HG02870 (cell line): ENCODE results near the gene FAM83C.

Experiments used
- ATAC-seq: cut with Tn5 transposase; IDR thresholded peaks from one replicate; pipeline ENCODE4 v1.9.1; 2021; ENCODE audit warnings: mild to moderate bottlenecking, moderate library complexity; ENCODE audit not compliant: unreplicated experiment

Gene FAM83C

GRCh38 chr20:35291654-35292503, at the start of gene FAM83C:
Gene FAM83C (minus strand): TSS chr20:35292425. CDS start chr20:35292304, 121 bp downstream.
- no peak for ATAC-seq

DNA sequence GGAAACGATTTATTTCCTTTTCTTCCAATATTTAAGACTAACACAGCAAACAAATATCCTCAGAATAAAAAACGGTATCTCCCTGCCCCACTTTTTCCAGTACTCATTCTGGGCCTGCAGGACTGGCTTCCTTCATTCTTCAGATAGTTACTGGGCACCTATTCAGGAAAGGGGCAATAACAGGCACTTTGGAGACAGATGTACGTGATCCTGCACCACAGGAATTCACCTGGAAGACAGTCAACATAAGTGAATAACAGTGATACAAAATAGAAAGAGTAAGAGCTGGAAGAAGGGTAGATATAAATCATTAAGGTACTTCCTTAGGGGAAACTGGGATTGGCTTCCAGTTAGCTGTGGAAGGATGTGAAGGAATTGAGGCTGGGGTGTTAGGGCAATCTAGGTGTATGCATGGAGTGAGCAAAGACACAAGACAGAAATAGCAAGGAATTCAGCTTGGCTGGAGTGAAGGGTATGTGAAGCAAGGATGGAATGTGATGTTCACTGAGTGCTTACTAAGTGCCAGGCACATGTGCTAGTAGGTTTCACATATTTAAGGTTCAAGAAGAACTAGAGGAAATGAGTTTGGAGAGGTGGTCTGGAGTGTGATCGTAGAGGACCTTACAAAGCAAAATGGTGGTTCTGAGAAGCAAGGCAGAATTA, 49.3 kb upstream of the FAM83C start:
- no peak for ATAC-seq

DNA sequence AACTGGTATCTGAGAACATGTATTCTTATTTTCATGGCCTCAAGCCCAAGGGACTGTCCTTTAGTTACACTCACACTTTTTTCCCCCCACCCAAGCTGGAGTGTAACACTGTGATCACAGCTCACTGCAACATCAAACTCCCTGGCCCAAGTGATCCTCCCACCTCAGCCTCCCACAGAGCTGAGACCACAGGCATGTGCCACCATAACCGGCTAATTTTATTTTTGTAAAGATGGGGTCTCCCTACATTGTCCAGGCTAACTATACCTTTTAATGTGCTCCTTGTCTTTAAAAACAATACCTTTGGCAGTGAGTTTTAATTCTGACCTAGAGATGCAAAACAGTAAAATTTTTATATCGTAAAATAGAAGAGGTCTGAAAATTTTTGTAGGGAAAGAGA, 48.2 kb upstream of the FAM83C start:
- ATAC-seq, result no peak

- ATAC-seq, result no peak
Observed at GRCh38 chr20:35339636-35340035, 47.4 kb upstream of the FAM83C start.

- no peak for ATAC-seq
Observed at GRCh38 chr20:35339007-35339406, 46.8 kb upstream of the FAM83C start.

GRCh38 chr20:35334311-35335101, 42.3 kb upstream of the FAM83C start:
- ATAC-seq, result no peak

- ATAC-seq, result no peak
Observed at GRCh38 chr20:35333606-35334005, 41.4 kb upstream of the FAM83C start.

DNA sequence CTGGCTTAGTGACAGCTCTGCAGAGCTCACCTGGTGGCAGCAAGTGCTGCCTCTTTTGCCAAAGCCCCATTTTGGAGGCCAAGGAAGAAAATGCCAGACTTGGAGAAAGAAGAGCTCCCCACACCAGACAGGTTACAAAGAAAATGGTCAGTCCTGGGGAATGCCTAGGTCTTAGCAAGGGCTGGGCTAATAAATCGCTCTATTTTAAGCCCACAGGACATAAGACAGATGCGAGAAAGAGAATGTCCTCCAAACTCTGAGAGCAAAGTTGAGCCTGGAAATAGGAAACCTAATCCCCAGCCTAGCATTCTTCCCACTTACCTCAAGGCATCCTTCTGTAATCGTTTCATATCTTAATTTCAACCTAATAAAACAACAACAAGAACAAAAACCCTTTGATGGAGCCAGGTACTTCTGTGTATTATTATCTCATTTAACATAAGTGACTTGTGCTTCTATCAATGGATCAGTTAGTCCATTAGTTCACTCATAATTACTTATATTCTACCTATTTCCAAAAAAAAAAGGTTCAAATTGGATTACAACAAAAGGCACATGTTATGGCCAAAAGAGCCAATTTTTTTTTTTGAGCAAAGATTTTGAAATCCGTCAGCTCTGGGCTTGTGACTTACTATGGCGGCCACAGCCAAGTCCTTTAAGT, 40.4 kb upstream of the FAM83C start:
- ATAC-seq, result no peak

GRCh38 chr20:35329435-35330139, 37.4 kb upstream of the FAM83C start:
- ATAC-seq, result no peak

DNA sequence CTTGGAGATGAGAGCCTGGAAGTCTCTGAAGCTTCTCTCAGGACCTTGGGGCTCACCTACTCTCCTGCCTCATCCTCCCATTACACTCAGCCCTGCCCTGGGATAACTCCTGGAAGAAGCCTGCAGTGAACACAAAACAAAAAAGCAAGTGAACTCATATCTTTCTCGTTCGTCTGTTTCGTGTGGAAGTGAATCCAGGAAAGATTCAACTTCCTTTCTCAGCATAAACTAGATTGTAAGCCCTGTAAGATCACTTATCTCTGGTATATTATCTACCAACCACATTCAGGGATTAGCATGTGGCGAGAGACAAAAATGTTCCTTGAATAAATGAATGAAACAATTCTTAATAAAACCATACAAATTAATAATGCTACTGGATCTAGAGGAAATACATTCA, 36.5 kb upstream of the FAM83C start:
- ATAC-seq, result no peak

- no peak for ATAC-seq
Observed at GRCh38 chr20:35328095-35328685, 36.0 kb upstream of the FAM83C start.

DNA sequence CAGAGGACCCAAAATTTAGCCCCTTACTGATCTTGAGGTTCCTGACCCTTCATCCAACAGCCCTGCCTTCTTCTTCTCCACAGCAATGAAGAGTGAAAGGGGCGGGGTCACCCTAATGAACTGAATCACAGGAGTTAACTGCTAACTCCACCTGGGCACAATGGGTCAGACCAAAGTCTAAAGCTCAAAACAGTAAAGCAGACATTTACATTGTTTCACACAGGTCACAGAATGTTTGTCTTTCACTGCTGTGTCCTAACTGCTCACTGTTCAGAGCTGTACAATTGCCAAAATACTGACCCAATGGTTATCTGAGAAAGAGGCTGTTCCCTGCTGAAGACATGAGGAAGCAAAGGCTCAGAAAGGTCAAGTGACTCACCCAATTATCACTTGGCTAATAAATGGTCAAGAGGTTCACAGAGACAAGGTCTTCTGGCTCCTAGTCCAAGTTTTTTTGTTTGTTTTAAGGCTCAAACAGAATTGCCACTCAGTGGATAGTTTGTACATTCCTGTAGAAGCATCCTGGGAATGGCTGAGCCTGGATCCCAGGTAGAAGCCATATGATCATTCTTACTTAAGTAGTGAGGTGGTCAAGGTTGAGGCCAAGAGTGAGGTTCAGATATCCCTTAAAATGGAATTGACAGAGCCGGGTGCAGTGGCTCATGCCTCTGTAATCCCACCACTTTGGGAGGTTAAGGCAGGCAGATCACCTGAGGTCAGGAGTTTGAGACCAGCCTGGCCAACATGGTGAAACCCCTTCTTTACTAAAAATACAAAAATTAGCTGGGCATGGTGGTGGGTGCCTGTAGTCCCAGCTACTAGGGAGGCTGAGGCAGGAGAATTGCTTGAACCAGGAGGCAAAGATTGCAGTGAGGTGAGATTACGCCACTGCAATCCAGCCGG, 35.1 kb upstream of the FAM83C start:
- ATAC-seq, result no peak

GRCh38 chr20:35326740-35327073, 34.5 kb upstream of the FAM83C start:
- ATAC-seq, result no peak

DNA sequence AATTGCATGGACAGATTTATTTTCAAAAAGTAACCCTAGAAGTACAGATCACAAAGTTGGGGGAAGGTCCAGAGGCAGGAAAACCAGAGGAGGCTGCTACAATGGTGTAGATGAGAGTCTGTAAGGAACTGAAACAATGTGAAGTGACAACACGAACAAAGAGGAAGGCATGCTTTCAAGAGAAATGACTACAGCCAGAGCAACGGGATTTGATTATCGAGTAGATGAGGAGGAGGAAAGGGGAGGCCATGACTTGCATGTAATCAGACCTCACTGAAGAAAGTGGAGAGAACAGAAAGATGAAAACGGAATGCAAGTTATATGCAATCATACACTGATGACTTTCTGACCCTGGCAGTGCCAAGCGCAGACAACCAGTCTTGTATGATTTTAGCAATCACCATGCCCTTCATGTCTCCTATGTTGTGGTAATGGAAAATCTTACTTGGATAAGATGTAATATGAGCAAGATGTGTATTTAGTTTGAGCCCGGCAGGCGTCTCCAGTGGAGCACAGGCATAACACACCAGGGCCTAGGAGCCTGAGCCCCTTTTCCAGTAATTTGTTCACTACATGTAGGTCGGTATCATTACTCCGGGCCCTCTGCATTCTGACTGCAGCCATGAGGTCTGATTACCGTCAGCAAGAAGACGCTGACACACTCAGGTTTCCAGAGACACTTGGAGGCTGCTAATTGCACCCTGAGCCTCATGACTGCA, 34.0 kb upstream of the FAM83C start:
- no peak for ATAC-seq

DNA sequence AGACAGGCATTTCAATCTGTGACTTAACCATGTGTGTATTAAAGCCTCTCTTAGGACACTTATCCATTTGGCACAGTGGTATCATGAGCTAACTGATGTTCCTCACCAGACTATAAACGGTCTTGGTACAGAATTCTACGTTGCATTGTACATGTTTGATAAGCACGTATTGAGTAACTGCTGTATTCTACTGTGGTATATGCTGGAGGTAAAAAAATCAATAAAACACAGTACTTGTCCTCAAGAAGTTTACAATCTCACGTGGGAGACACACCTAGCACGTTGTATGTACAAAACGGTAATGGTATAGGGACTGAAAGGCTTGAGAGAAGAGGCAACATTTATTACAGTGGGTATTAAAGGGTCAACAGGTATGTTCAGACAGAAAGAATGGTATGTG, 33.2 kb upstream of the FAM83C start:
- no peak for ATAC-seq

- ATAC-seq, result no peak
Observed at GRCh38 chr20:35320396-35321126, 28.3 kb upstream of the FAM83C start.

DNA sequence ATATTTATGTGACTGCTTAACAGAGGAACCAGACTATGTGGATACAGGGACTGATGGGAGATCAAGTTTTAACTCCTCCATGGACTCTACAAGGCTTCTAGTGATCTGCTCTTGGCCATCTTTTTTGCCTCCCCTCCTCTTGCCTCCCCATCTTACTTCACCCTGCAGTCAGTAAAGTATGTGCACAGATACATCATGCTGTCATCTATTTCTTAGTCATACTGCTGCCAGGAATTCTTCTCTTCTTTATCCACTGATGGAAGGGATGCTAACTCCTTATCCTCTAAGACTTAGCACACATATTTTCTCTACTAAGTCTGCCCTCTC, 27.6 kb upstream of the FAM83C start:
- no peak for ATAC-seq
